GM21825 (cell line): ENCODE data around the gene UNG.

Experiments used
- ATAC-seq: cut with Tn5 transposase; IDR thresholded peaks from one replicate; pipeline ENCODE4 v1.9.1; 2021; ENCODE audit warnings: mild to moderate bottlenecking, moderate library complexity; ENCODE audit not compliant: unreplicated experiment

The UNG gene

GRCh38 chr12:109088818-109089217 lies 8.6 kb upstream of the UNG start:
- ATAC-seq: no peak

- ATAC-seq: no peak
Observed at GRCh38 chr12:109089683-109090082, 7.7 kb upstream of the UNG start.

- ATAC-seq: no peak
Observed at GRCh38 chr12:109092497-109093021, 4.8 kb upstream of the UNG start.

GRCh38 chr12:109093022-109093918 lies 4.1 kb upstream of the UNG start, which contains the start of gene ALKBH2:
Gene ALKBH2 (minus strand): TSS chr12:109093472. CDS start chr12:109092786, 686 bp downstream.
- ATAC-seq: peak; percentile 51

GRCh38 chr12:109097140-109097434 lies 310 bp upstream of the UNG start:
- ATAC-seq: no peak

GRCh38 chr12:109098183-109098604 lies 797 bp downstream of the UNG start:
- ATAC-seq: peak; percentile 31

- no peak for ATAC-seq
Observed at GRCh38 chr12:109098651-109099050, 1.3 kb downstream of the UNG start.

GRCh38 chr12:109099431-109100020 lies 2.1 kb downstream of the UNG start:
- no peak for ATAC-seq

GRCh38 chr12:109100741-109101140 lies 3.3 kb downstream of the UNG start:
- no peak for ATAC-seq

- no peak for ATAC-seq
Observed at GRCh38 chr12:109102491-109102890, 5.1 kb downstream of the UNG start.

GRCh38 chr12:109105176-109105575 lies 7.8 kb downstream of the UNG start:
- no peak for ATAC-seq

- ATAC-seq: no peak
Observed at GRCh38 chr12:109109746-109110350, 12.5 kb downstream of the UNG start.

- peak; percentile 68 for ATAC-seq
Observed at GRCh38 chr12:109110988-109111495, 13.6 kb downstream of the UNG start.

- ATAC-seq: no peak
Observed at GRCh38 chr12:109112720-109113465, 15.5 kb downstream of the UNG start.

GRCh38 chr12:109113661-109114321 lies 16.4 kb downstream of the UNG start:
- ATAC-seq: no peak

- no peak for ATAC-seq
Observed at GRCh38 chr12:109114644-109115043, 17.2 kb downstream of the UNG start.

- ATAC-seq: no peak
Observed at GRCh38 chr12:109115404-109115757, 18.0 kb downstream of the UNG start.

- ATAC-seq: no peak
Observed at GRCh38 chr12:109115758-109116610, 18.6 kb downstream of the UNG start, which contains the start of gene ACACB. Gene ACACB (plus strand): TSS chr12:109116587. CDS start chr12:109139406, 22,819 bp downstream.

GRCh38 chr12:109116611-109116949 lies 19.2 kb downstream of the UNG start:
- no peak for ATAC-seq
